Ishikawa (cell line): Measurements from ENCODE around the gene TBC1D22A.

Experiments
- CEBPB ChIP-seq: IDR thresholded peaks from 2 replicates; pipeline ENCODE4 v1.6.1; 2012
- CREB1 ChIP-seq: IDR thresholded peaks from 2 replicates; pipeline ENCODE4 v1.6.1; 2012; ENCODE audit warnings: low read depth
- EGR1 ChIP-seq: IDR thresholded peaks from 2 replicates; pipeline ENCODE4 v1.6.1; 2012
- EP300 ChIP-seq: IDR thresholded peaks from 2 replicates; pipeline ENCODE4 v1.6.1; 2012; ENCODE audit warnings: borderline replicate concordance
- FOXM1 ChIP-seq: IDR thresholded peaks from 2 replicates; pipeline ENCODE4 v1.6.1; 2012; ENCODE audit warnings: low read depth, borderline replicate concordance
- NFIC ChIP-seq: IDR thresholded peaks from 2 replicates; pipeline ENCODE4 v1.6.1; 2012
- RAD21 ChIP-seq: IDR thresholded peaks from 2 replicates; pipeline ENCODE4 v1.6.1; 2012; ENCODE audit warnings: low read depth
- TAF1 ChIP-seq: IDR thresholded peaks from 2 replicates; pipeline ENCODE4 v1.6.1; 2012; ENCODE audit warnings: low read depth, mild to moderate bottlenecking
- TCF12 ChIP-seq: IDR thresholded peaks from 2 replicates; pipeline ENCODE4 v1.6.1; 2012; ENCODE audit warnings: low read depth
- TEAD4 ChIP-seq: IDR thresholded peaks from 2 replicates; pipeline ENCODE4 v1.6.1; 2012
- YY1 ChIP-seq: IDR thresholded peaks from 2 replicates; pipeline ENCODE4 v1.6.1; 2012; ENCODE audit warnings: low read depth
- ZBTB7A ChIP-seq: IDR thresholded peaks from 2 replicates; pipeline ENCODE4 v1.6.1; 2012; ENCODE audit warnings: low read depth
- TF ChIP-seq, protein P1 (sequence below): IDR thresholded peaks from 2 replicates; pipeline ENCODE4 v1.6.1; 2012; ENCODE audit warnings: low read depth, mild to moderate bottlenecking
- TF ChIP-seq, protein P2 (sequence below): IDR thresholded peaks from 2 replicates; pipeline ENCODE4 v1.6.1; 2012
- TF ChIP-seq, protein P3 (sequence below): IDR thresholded peaks from 2 replicates; pipeline ENCODE4 v1.6.1; 2012

TBC1D22A gene

DNA sequence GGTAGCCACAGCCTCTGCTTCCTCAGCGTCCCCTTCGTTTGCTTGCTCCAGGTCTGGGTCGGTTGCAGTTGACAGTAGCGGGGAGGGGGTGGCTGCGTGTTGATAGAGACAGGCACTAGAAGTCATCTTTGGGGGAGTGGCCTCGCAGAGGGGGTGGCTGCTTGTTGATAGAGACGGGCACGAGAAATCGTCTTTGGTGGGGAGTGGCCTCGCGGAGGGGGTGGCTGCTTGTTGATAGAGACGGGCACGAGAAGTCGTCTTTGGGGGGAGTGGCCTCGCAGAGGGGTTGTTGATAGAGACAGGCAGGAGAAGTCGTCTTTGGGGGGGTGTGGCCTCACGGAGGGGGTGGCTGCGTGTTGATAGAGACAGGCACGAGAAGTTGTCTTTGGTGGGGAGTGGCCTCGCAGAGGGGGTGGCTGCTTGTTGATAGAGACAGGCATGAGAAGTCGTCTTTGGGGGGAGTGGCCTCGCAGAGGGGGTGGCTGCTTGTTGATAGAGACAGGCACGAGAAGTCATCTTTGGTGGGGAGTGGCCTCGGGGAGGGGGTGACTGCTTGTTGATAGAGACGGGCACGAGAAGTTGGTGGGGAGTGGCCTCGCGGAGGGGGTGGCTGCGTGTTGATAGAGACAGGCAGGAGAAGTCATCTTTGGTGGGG is 328.3 kb downstream of the TBC1D22A start:
- TF ChIP-seq CREB1: no peak
- no peak for TF ChIP-seq FOXM1
- no peak for TF ChIP-seq RAD21
- TF ChIP-seq, protein P1, sequence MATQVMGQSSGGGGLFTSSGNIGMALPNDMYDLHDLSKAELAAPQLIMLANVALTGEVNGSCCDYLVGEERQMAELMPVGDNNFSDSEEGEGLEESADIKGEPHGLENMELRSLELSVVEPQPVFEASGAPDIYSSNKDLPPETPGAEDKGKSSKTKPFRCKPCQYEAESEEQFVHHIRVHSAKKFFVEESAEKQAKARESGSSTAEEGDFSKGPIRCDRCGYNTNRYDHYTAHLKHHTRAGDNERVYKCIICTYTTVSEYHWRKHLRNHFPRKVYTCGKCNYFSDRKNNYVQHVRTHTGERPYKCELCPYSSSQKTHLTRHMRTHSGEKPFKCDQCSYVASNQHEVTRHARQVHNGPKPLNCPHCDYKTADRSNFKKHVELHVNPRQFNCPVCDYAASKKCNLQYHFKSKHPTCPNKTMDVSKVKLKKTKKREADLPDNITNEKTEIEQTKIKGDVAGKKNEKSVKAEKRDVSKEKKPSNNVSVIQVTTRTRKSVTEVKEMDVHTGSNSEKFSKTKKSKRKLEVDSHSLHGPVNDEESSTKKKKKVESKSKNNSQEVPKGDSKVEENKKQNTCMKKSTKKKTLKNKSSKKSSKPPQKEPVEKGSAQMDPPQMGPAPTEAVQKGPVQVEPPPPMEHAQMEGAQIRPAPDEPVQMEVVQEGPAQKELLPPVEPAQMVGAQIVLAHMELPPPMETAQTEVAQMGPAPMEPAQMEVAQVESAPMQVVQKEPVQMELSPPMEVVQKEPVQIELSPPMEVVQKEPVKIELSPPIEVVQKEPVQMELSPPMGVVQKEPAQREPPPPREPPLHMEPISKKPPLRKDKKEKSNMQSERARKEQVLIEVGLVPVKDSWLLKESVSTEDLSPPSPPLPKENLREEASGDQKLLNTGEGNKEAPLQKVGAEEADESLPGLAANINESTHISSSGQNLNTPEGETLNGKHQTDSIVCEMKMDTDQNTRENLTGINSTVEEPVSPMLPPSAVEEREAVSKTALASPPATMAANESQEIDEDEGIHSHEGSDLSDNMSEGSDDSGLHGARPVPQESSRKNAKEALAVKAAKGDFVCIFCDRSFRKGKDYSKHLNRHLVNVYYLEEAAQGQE: no peak
- no peak for TF ChIP-seq ZBTB7A
- TF ChIP-seq YY1: no peak
- TF ChIP-seq, protein P2, sequence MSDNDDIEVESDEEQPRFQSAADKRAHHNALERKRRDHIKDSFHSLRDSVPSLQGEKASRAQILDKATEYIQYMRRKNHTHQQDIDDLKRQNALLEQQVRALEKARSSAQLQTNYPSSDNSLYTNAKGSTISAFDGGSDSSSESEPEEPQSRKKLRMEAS: no peak
- no peak for TF ChIP-seq EP300
- no peak for TF ChIP-seq CEBPB
- TF ChIP-seq, protein P3, sequence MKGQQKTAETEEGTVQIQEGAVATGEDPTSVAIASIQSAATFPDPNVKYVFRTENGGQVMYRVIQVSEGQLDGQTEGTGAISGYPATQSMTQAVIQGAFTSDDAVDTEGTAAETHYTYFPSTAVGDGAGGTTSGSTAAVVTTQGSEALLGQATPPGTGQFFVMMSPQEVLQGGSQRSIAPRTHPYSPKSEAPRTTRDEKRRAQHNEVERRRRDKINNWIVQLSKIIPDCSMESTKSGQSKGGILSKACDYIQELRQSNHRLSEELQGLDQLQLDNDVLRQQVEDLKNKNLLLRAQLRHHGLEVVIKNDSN: no peak
- TF ChIP-seq EGR1: no peak
- no peak for TF ChIP-seq TAF1
- TF ChIP-seq NFIC: no peak
- no peak for TF ChIP-seq TCF12
- no peak for TF ChIP-seq TEAD4

DNA sequence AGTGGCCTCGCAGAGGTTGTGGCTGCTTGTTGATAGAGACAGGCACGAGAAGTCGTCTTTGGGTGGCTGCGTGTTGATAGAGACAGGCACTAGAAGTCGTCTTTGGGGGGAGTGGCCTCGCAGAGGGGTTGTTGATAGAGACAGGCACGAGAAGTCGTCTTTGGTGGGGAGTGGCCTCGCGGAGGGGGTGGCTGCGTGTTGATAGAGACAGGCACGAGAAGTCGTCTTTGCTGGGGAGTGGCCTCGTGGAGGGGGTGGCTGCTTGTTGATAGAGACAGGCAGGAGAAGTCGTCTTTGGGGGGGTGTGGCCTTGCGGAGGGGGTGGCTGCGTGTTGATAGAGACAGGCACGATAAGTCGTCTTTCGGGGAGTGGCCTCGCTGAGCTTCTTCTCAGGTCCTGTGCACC is 328.8 kb downstream of the TBC1D22A start:
- TF ChIP-seq TCF12 (no peak), EP300 (no peak), TEAD4 (no peak), FOXM1 (no peak), EGR1 (no peak), TAF1 (no peak), CEBPB (no peak), CREB1 (no peak), NFIC (no peak), ZBTB7A (no peak), YY1 (no peak), RAD21 (no peak)
- TF ChIP-seq, protein P2: no peak
- TF ChIP-seq, protein P1: no peak
- TF ChIP-seq, protein P3: no peak

DNA sequence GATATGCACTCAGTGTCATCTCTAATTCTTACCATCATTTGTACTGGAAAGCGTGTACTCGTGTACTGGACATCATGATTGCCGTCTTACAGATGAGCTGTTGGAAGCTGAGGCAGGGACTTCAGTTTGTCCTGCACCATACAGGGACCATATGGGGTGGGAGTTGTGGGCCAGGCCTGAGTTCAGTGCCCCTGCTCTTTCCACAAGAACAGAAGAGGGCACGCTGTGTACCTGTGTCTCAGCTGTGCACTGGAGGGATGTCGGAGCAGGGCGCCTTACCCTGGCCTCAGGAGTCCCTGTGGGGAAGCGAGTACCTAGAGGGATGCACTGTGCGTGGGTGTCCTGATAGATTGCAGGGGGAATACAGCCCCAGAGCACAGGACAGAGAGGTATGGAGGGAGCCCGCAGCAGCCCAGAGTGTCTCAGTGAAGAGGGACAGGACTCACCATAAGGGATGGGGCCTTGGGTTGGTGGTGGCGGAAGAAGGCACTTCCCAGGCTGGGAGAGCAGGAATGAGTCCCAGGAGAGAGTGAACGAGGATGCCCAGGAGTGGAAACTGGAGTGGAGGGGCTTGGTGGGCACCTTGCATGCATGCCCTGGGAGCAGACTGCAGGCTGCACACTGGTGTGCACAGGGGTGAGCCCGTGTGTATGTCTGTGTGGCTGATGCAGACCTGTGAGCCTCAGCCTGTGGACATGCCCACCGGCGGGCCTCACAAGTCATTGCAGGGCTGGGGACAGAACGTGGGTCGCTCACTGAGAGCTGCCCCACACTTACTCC is 329.7 kb downstream of the TBC1D22A start:
- TF ChIP-seq FOXM1 (no peak), RAD21 (no peak), CEBPB (no peak), EGR1 (no peak), TEAD4 (no peak), YY1 (no peak), TAF1 (no peak)
- TF ChIP-seq, protein P1: no peak
- TF ChIP-seq, protein P2: no peak
- TF ChIP-seq, protein P3: no peak
